Measurements from ENCODE around the gene ZYX.

DNA sequence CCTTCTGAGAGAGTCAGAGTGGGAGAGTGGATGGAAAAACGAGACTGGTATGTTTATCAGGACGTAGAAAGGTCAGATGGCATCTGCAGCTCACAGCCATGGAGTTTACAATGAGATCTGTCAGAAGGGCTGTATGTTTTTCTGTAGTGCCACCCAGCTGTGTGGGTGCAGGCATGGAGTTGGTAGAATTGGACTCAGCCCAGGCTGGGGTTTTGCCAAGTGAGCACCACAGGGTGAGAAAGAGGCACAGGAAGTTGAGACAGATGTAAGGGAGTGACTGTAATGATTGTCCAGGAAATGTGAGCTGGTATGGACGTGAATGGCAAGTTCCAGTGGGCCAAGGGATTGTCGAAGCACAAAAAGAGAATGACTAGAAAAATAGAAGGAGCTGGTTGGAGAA, 9.1 kb upstream of the ZYX start:
- TF ChIP-seq CTCF (conservative IDR thresholded peaks at IDR 0.05; ENCODE audit: low read depth, low read length) (peak; percentile 64), EZH2 (IDR thresholded peaks at IDR 0.05; ENCODE audit: borderline replicate concordance, low read depth, low read length, poor library complexity, severe bottlenecking) (no peak)

Measured in A673 (cell line).